Kidney glomerular epithelial cell (primary cell): Measurements from ENCODE around the gene PJA2.
A peak's percentile ranks its signal among the peaks of the same experiment; 100 is the strongest.

Source experiments
- DNase-seq: peaks from one replicate; lab custom pipeline; 2025; lab: John Stamatoyannopoulos, UW

The PJA2 gene

GRCh38 chr5:109408991-109409843 lies 557 bp downstream of the PJA2 start:
- DNase-seq: peak; percentile 82

GRCh38 chr5:109407913-109408312 lies 1.9 kb downstream of the PJA2 start:
- DNase-seq: peak; percentile 36

GRCh38 chr5:109406719-109407118 lies 3.1 kb downstream of the PJA2 start:
- DNase-seq: no peak

- no peak for DNase-seq
Measured at GRCh38 chr5:109404428-109404960, 5.3 kb downstream of the PJA2 start.

- DNase-seq: no peak
Measured at GRCh38 chr5:109403469-109403868, 6.3 kb downstream of the PJA2 start.

- DNase-seq: peak; percentile 5
Measured at GRCh38 chr5:109399092-109399759, 10.5 kb downstream of the PJA2 start.

- no peak for DNase-seq
Measured at GRCh38 chr5:109396965-109397364, 12.8 kb downstream of the PJA2 start.

GRCh38 chr5:109394806-109395205 lies 15.0 kb downstream of the PJA2 start:
- DNase-seq: no peak

GRCh38 chr5:109390188-109390587 lies 19.6 kb downstream of the PJA2 start:
- no peak for DNase-seq

- no peak for DNase-seq
Measured at GRCh38 chr5:109388407-109388806, 21.4 kb downstream of the PJA2 start.

- DNase-seq: peak; percentile 15
Measured at GRCh38 chr5:109387408-109387974, 22.3 kb downstream of the PJA2 start.

- DNase-seq: no peak
Measured at GRCh38 chr5:109378095-109378494, 31.7 kb downstream of the PJA2 start.

GRCh38 chr5:109374625-109375024 lies 35.1 kb downstream of the PJA2 start:
- no peak for DNase-seq

GRCh38 chr5:109373932-109374331 lies 35.8 kb downstream of the PJA2 start:
- no peak for DNase-seq

GRCh38 chr5:109370343-109370742 lies 39.4 kb downstream of the PJA2 start:
- no peak for DNase-seq

GRCh38 chr5:109365653-109366052 lies 44.1 kb downstream of the PJA2 start:
- DNase-seq: no peak

- no peak for DNase-seq
Measured at GRCh38 chr5:109364977-109365376, 44.8 kb downstream of the PJA2 start.

- DNase-seq: no peak
Measured at GRCh38 chr5:109359642-109360041, 50.1 kb downstream of the PJA2 start.

GRCh38 chr5:109357807-109358206 lies 52.0 kb downstream of the PJA2 start:
- no peak for DNase-seq

GRCh38 chr5:109354761-109355160 lies 55.0 kb downstream of the PJA2 start:
- no peak for DNase-seq

- no peak for DNase-seq
Measured at GRCh38 chr5:109351988-109352864, 57.5 kb downstream of the PJA2 start.
